Measurements from ENCODE around the gene NUDT4.

GRCh38 chr12:93429852-93430251 is 52.1 kb downstream of the NUDT4 start:
- TF ChIP-seq CTCF (conservative IDR thresholded peaks at IDR 0.05; ENCODE audit: low read depth, low read length) (no peak), EZH2 (IDR thresholded peaks at IDR 0.05; ENCODE audit: borderline replicate concordance, low read depth, low read length, poor library complexity, severe bottlenecking) (no peak)
